Karpas-422 (cell line): Measurements from ENCODE around the gene KRT86. TPM values are rescaled to one million over a fixed set of nuclear protein-coding genes. Genes with fewer than 3 reads are reported as not detected.
A peak's percentile ranks its signal among the peaks of the same experiment; 100 is the strongest.

Experiments
- DNase-seq: peaks from one replicate; pipeline ENCODE4 v3.0.0-alpha.2; 2015
- H2AFZ ChIP-seq: fragments of 200-600 bp; sonication (generic); 2 replicates; pipeline ENCODE4 v1.6.1; 2014; ENCODE audit warnings: antibody characterized with exemption, low read length, mixed read lengths
- H3K27ac ChIP-seq: fragments of 200-600 bp; sonication (generic); 2 replicates; pipeline ENCODE4 v1.5.1; 2014; ENCODE audit warnings: mild to moderate bottlenecking, low read length, moderate library complexity
- H3K27me3 ChIP-seq: fragments of 200-600 bp; sonication (generic); 2 replicates; pipeline ENCODE4 v1.6.1; 2014; ENCODE audit warnings: low read length, mixed read lengths
- H3K36me3 ChIP-seq: fragments of 200-600 bp; sonication (generic); 2 replicates; pipeline ENCODE4 v1.6.1; 2014; ENCODE audit warnings: low read length, mixed read lengths; ENCODE audit not compliant: insufficient read depth
- H3K4me1 ChIP-seq: fragments of 200-600 bp; sonication (generic); 2 replicates; pipeline ENCODE4 v1.6.1; 2014; ENCODE audit warnings: mild to moderate bottlenecking, low read length, mixed read lengths
- H3K4me2 ChIP-seq: fragments of 200-600 bp; sonication (generic); 2 replicates; pipeline ENCODE4 v1.6.1; 2014; ENCODE audit warnings: low read length, low read depth, mild to moderate bottlenecking; ENCODE audit not compliant: poor library complexity, severe bottlenecking
- H3K4me3 ChIP-seq: fragments of 200-600 bp; sonication (generic); 2 replicates; pipeline ENCODE4 v1.5.1; 2014; ENCODE audit warnings: mild to moderate bottlenecking, antibody characterized with exemption, low read length, mixed read lengths
- H3K79me2 ChIP-seq: fragments of 200-600 bp; sonication (generic); 2 replicates; pipeline ENCODE4 v1.6.1; 2014; ENCODE audit warnings: mild to moderate bottlenecking, low read length, mixed read lengths
- H3K9ac ChIP-seq: fragments of 200-600 bp; sonication (generic); 2 replicates; pipeline ENCODE4 v1.6.0; 2014; ENCODE audit warnings: low read length
- H3K9me2 ChIP-seq: fragments of 200-600 bp; sonication (generic), shearing (Covaris generic); replicated peaks from 2 replicates; pipeline ENCODE4 v1.6.0; 2014; ENCODE audit warnings: mild to moderate bottlenecking, low read length, moderate library complexity; ENCODE audit not compliant: insufficient read depth
- H3K9me3 ChIP-seq: fragments of 300-700, 200-600 bp; sonication (generic); 2 replicates; pipeline ENCODE4 v1.6.1; 2014; ENCODE audit warnings: low read length, mixed read lengths
- H4K20me1 ChIP-seq: fragments of 200-600 bp; sonication (generic); 2 replicates; pipeline ENCODE4 v1.6.1; 2014; ENCODE audit warnings: mild to moderate bottlenecking, antibody characterized with exemption, low read length, low read depth; ENCODE audit not compliant: insufficient read depth
- total RNA-seq: library from RNA; depleted of rRNA; stranded (reverse); fragments of >200 nt; shearing (Covaris generic); gene quantifications from 2 replicates; pipeline ENCODE4 v1.2.3, GENCODE V29; 2014; ENCODE audit warnings: low replicate concordance

The KRT86 gene
- total RNA-seq, 1 experiment from 2014 or later: not detected

DNA sequence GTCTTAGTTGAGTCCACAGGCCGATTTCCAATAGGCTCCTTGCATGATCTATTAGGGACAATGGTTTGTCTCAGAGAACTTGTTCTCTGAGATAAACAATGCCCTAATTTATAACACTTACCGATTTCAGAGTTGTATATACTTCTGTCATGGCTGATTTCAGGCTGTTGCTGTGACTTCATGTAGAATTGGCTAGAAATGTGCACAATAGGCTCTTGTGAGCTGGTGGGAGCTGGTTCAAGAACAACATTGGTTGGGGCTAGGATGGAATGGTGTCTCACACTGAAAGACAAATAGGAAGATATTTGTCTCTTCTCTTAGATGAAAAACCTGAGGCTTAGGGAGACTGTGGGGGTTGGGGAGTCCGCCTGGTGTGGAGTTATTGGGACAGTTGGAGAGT is 6.7 kb upstream of the KRT86 start:
- Histone ChIP-seq H3K27me3 (no peaks in the 10 kb centered on the region), H3K4me2 (no peak overlapping the region), H3K9me3 (no peaks in the 10 kb centered on the region), H3K4me1 (no peaks in the 10 kb centered on the region), H3K9me2 (no peaks in the 10 kb centered on the region), H2AFZ (no peak overlapping the region), H3K9ac (no peak overlapping the region), H3K36me3 (no peaks in the 10 kb centered on the region), H3K79me2 (no peaks in the 10 kb centered on the region), H3K27ac (no peak overlapping the region), H4K20me1 (no peaks in the 10 kb centered on the region), H3K4me3 (no peak overlapping the region)
- DNase-seq: no peak

DNA sequence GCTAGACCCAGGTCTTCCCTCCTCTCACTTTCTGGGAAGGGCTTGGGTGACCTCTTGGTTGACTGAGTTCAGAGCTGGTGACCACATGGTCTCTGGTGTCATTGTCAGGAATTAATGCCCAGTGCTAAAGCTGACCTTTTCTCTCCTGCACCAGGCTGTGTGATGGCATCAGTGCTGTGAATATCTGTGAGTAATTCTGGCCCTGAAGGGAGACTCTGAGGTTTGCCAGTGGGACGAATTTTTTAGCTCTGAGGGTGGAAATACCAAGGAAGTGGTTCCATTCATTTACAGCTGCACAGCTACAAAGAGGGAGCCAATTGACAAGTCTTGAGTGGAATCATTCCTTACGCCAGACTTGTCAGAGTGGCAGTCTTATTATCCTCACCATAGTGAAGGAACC is 6.2 kb upstream of the KRT86 start:
- Histone ChIP-seq H3K4me1 (no peaks in the 10 kb centered on the region), H2AFZ (no peak overlapping the region), H3K4me3 (no peak overlapping the region), H3K36me3 (no peaks in the 10 kb centered on the region), H3K9ac (no peak overlapping the region), H3K27me3 (no peaks in the 10 kb centered on the region), H4K20me1 (no peaks in the 10 kb centered on the region), H3K27ac (no peak overlapping the region), H3K79me2 (no peaks in the 10 kb centered on the region), H3K9me3 (no peaks in the 10 kb centered on the region), H3K9me2 (no peaks in the 10 kb centered on the region), H3K4me2 (no peak overlapping the region)
- DNase-seq: no peak

DNA sequence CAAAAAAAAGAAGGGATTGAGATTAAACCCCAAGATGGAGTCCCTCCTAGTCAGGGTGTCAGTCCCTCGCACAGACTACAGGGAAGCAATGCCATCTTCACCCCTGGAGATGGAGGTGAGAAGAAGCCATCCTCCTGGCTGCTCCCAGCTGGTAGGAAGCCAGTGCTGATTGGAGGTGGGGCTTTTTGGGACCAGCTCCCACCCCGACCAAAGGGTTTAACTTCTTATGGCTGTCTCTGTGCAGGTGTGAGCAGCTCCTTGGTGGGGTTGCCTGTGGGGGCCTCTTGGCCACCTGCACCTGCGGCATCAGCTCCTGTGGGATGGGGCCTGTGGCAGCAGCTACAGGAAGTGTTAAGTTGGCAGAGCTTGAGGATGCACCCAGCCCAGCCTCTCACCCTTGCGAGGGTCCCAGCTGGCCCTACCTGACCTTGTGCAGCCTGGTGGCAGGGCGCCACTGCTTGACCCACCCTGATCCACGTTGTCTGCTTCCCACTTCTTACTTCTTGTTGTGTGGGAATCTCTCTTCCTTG is 3.8 kb upstream of the KRT86 start:
- no peak overlapping the region for H3K27ac ChIP-seq
- H3K9me2 ChIP-seq: no peaks in the 10 kb centered on the region
- H3K4me1 ChIP-seq: no peaks in the 10 kb centered on the region
- H3K9me3 ChIP-seq: no peaks in the 10 kb centered on the region
- no peak overlapping the region for H2AFZ ChIP-seq
- H4K20me1 ChIP-seq: no peaks in the 10 kb centered on the region
- no peaks in the 10 kb centered on the region for H3K36me3 ChIP-seq
- no peak overlapping the region for H3K4me3 ChIP-seq
- no peak overlapping the region for H3K4me2 ChIP-seq
- H3K27me3 ChIP-seq: no peaks in the 10 kb centered on the region
- no peak overlapping the region for H3K9ac ChIP-seq
- H3K79me2 ChIP-seq: no peaks in the 10 kb centered on the region
- DNase-seq: no peak

DNA sequence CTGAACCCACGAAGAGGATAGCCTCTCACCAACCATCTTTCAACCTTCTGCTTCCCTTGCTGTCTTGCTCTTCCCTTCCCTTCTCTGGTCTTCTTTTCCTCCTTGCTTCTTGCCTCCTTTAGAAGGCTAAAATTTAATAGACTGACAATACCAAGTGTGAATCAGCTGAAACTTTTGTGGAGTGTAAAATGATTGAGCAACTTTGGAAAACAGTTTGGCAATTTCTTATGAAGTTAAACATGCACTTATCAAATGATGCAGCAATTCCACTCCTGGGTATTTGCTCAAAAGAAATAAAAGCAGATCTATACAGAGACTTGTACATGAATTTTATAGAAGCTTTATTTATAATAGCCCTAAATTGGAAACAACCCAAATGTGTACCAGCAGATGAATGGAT is 3.3 kb upstream of the KRT86 start:
- Histone ChIP-seq H3K4me2 (no peak overlapping the region), H3K36me3 (no peaks in the 10 kb centered on the region)

DNA sequence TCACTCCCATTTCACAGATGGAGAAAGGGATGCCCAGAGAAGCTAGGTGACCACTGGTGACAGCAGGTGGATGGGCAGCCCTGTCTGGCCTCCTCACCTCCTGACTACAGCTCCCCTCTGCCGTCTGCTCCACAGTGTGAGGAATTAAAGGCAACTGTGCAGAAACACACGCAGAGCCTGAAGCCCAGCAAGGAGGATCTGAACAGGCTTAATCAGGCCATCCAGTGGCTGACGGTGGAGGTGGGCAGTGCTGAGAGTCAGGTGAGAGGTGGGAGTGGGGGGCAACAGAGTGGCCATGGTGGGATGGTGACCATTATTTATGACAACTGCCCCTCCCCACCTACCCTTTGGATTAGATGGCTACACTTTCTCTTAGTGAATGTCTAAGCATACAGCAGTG is 1.2 kb downstream of the KRT86 start:
- Histone ChIP-seq H3K4me3 (no peak overlapping the region), H3K9me2 (no peaks in the 10 kb centered on the region), H3K27ac (no peak overlapping the region), H3K9ac (no peak overlapping the region), H3K36me3 (no peaks in the 10 kb centered on the region), H3K4me2 (no peak overlapping the region), H3K79me2 (no peaks in the 10 kb centered on the region), H4K20me1 (no peaks in the 10 kb centered on the region), H2AFZ (no peak overlapping the region), H3K27me3 (no peaks in the 10 kb centered on the region), H3K9me3 (no peaks in the 10 kb centered on the region), H3K4me1 (no peaks in the 10 kb centered on the region)
- DNase-seq: no peak

More for the DNA sequence above, 3.3 kb upstream of the KRT86 start:
- DNase-seq: no peak
- no peaks in the 10 kb centered on the region for H4K20me1 ChIP-seq
- H3K27me3 ChIP-seq: no peaks in the 10 kb centered on the region
- no peak overlapping the region for H3K27ac ChIP-seq
- no peaks in the 10 kb centered on the region for H3K4me1 ChIP-seq
- H3K79me2 ChIP-seq: no peaks in the 10 kb centered on the region
- no peak overlapping the region for H3K4me3 ChIP-seq
- H3K9ac ChIP-seq: no peak overlapping the region
- no peaks in the 10 kb centered on the region for H3K9me3 ChIP-seq
- H3K9me2 ChIP-seq: no peaks in the 10 kb centered on the region
- no peak overlapping the region for H2AFZ ChIP-seq

DNA sequence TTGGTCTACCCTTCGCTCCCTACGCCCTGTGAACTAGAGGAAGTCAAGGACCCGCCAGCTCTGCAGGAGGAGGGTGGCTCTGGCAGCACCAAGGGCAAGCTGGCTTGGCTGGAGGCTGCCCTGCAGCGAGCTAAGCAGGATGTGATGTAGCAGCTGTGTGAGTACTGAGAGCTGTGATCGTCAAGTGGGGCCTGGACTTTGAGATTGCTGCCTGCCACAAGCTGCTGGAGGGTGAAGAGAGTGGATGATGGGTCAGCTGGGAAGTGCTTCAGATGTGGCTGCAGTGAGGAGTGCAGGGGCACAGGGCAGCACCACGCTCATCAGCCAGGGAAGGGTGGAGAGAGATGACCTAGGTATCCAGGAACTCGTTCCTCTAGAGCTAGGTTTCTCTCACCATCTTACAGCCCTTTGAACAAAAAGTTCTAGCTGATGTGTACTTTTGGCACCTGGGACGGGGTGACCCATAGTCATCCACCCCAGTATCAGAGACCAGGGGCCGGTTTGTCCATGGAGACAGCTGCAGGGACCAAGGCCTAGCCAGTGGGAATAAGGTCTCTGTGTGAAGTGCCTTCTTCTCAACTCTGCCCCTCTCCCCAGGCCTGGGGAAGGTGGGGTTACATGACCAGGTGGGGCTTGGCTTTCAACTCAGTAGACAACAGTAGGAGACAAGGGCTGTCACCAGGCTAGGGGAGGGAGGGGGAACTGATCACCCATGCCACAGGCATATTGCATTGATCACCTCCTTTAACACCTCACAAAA is 3.2 kb downstream of the KRT86 start:
- H3K4me2 ChIP-seq: no peak overlapping the region
- no peak overlapping the region for H3K9ac ChIP-seq

DNA sequence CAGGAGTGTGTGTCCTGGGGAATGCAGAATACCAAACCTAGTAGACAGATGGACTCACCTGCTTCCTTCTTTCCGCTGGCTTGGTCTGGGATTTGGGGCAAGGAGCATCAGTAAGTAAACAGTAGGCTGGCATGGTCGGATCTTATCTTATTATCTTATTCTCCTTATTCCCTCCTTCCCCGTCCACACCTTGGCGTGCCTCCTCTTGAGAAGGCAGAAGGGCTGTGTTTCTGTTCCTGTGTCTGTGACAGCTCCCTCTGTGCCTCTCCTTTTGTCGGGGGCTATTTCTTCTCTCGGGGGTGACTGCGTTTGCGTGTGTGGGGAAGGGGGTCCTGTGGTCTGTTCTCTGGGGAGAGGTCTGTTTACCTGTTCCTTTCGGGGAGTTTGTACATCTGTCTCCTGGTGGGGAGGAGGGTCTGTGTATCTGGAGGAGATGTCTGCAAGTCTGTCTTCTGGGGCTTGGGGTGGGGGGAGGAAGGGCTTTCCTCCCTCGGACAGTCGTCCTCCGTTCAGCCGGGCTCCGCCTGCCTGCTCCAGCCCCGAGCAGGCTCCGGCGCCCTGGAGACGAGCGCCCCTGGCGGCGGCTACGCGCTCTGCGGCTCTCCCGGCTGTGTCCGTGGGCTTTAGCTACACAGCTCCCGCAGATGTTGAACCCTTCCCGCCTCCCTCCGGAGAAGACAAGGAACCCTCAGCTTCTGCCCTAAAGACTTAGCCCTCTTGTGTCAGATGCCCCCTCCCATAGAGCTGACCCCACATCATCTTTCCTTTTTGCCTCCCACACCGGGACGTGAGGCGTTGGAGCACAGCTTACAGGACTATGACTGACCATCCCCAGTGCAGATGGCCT is 4.4 kb downstream of the KRT86 start:
- Histone ChIP-seq H3K4me3 (no peak overlapping the region), H3K9me2 (no peaks in the 10 kb centered on the region), H3K27ac (no peak overlapping the region), H3K79me2 (no peaks in the 10 kb centered on the region), H3K9ac (no peak overlapping the region), H2AFZ (no peak overlapping the region), H3K4me2 (no peak overlapping the region), H3K4me1 (no peaks in the 10 kb centered on the region), H3K27me3 (no peaks in the 10 kb centered on the region), H4K20me1 (no peaks in the 10 kb centered on the region), H3K36me3 (no peaks in the 10 kb centered on the region), H3K9me3 (no peaks in the 10 kb centered on the region)
- peak; percentile 85 for DNase-seq

More for the DNA sequence above, 3.2 kb downstream of the KRT86 start:
- Histone ChIP-seq H4K20me1 (no peaks in the 10 kb centered on the region), H3K4me3 (no peak overlapping the region), H3K9me3 (no peaks in the 10 kb centered on the region), H3K9me2 (no peaks in the 10 kb centered on the region), H3K4me1 (no peaks in the 10 kb centered on the region), H2AFZ (no peak overlapping the region), H3K36me3 (no peaks in the 10 kb centered on the region), H3K27ac (no peak overlapping the region), H3K79me2 (no peaks in the 10 kb centered on the region), H3K27me3 (no peaks in the 10 kb centered on the region)
- DNase-seq: no peak
